ENCODE data around the gene TM9SF2.
"Not testable (repeated sequence)": the region's sequence is repeated elsewhere in the genome, so short reads cannot be mapped to it uniquely, and the experiment has no call there.

Gene TM9SF2

GRCh38 chr13:99556867-99557443 lies 55.7 kb downstream of the TM9SF2 start:
- Histone ChIP-seq H3K4me3 (no peak overlapping the region), H3K36me3 (ENCODE audit: insufficient read depth, low read length) (peaks cover 48% of the 10 kb centered on the region), H3K27ac (no peak overlapping the region), H3K9ac (ENCODE audit: insufficient read length) (no peak overlapping the region), H3K9me3 (ENCODE audit: low read depth, low read length) (no peaks in the 10 kb centered on the region)
- TF ChIP-seq POLR2AphosphoS5 (IDR thresholded peaks at IDR 0.05; ENCODE audit: borderline replicate concordance, low read depth, low read length) (no peak), FOXP2 (optimal IDR thresholded peaks at IDR 0.05; ENCODE audit: control extremely low read depth, extremely low read length, insufficient read depth) (no peak), EZH2 (IDR thresholded peaks at IDR 0.05) (no peak)
- no peak for DNase-seq (ENCODE audit: low read depth, low spot score)

GRCh38 chr13:99558570-99559180 lies 57.4 kb downstream of the TM9SF2 start:
- DNase-seq (ENCODE audit: low read depth, low spot score): no peak
- Histone ChIP-seq H3K27ac (no peak overlapping the region), H3K36me3 (ENCODE audit: insufficient read depth, low read length) (peaks cover 40% of the 10 kb centered on the region), H3K9me3 (ENCODE audit: low read depth, low read length) (no peaks in the 10 kb centered on the region), H3K4me3 (no peak overlapping the region), H3K9ac (ENCODE audit: insufficient read length) (no peak overlapping the region)
- TF ChIP-seq POLR2AphosphoS5 (IDR thresholded peaks at IDR 0.05; ENCODE audit: borderline replicate concordance, low read depth, low read length) (no peak), FOXP2 (optimal IDR thresholded peaks at IDR 0.05; ENCODE audit: control extremely low read depth, extremely low read length, insufficient read depth) (no peak), EZH2 (IDR thresholded peaks at IDR 0.05) (no peak)

GRCh38 chr13:99559560-99559959 lies 58.3 kb downstream of the TM9SF2 start:
- TF ChIP-seq POLR2AphosphoS5 (IDR thresholded peaks at IDR 0.05; ENCODE audit: borderline replicate concordance, low read depth, low read length): no peak
- Histone ChIP-seq H3K9ac (ENCODE audit: insufficient read length) (no peak overlapping the region), H3K36me3 (ENCODE audit: insufficient read depth, low read length) (peaks cover 37% of the 10 kb centered on the region), H3K27ac (no peak overlapping the region), H3K4me3 (no peak overlapping the region), H3K9me3 (ENCODE audit: low read depth, low read length) (no peaks in the 10 kb centered on the region)
- DNase-seq (ENCODE audit: low read depth, low spot score): no peak

GRCh38 chr13:99563404-99563803 lies 62.1 kb downstream of the TM9SF2 start:
- Histone ChIP-seq H3K4me3 (no peak overlapping the region), H3K36me3 (ENCODE audit: insufficient read depth, low read length) (peaks cover 16% of the 10 kb centered on the region), H3K27ac (no peak overlapping the region), H3K9me3 (ENCODE audit: low read depth, low read length) (no peaks in the 10 kb centered on the region), H3K9ac (ENCODE audit: insufficient read length) (no peak overlapping the region)
- TF ChIP-seq FOXP2 (optimal IDR thresholded peaks at IDR 0.05; ENCODE audit: control extremely low read depth, extremely low read length, insufficient read depth) (no peak), POLR2AphosphoS5 (IDR thresholded peaks at IDR 0.05; ENCODE audit: borderline replicate concordance, low read depth, low read length) (no peak), EZH2 (IDR thresholded peaks at IDR 0.05) (no peak)
- no peak for DNase-seq (ENCODE audit: low read depth, low spot score)

- Histone ChIP-seq H3K27ac (no peak overlapping the region), H3K9ac (ENCODE audit: insufficient read length) (no peak overlapping the region), H3K9me3 (ENCODE audit: low read depth, low read length) (no peaks in the 10 kb centered on the region), H3K4me3 (no peak overlapping the region), H3K36me3 (ENCODE audit: insufficient read depth, low read length) (peaks cover 16% of the 10 kb centered on the region)
- DNase-seq (ENCODE audit: low read depth, low spot score): no peak
- TF ChIP-seq POLR2AphosphoS5 (IDR thresholded peaks at IDR 0.05; ENCODE audit: borderline replicate concordance, low read depth, low read length): no peak
- no peak for TF ChIP-seq EZH2 (IDR thresholded peaks at IDR 0.05)
- no peak for TF ChIP-seq FOXP2 (optimal IDR thresholded peaks at IDR 0.05; ENCODE audit: control extremely low read depth, extremely low read length, insufficient read depth)
These were observed 63.1 kb downstream of the TM9SF2 start for GRCh38 chr13:99564386-99564785.

GRCh38 chr13:99565478-99566124 lies 64.3 kb downstream of the TM9SF2 start:
- no peak for DNase-seq (ENCODE audit: low read depth, low spot score)
- Histone ChIP-seq H3K9ac (ENCODE audit: insufficient read length) (no peak overlapping the region), H3K27ac (no peak overlapping the region), H3K36me3 (ENCODE audit: insufficient read depth, low read length) (peaks cover 13% of the 10 kb centered on the region), H3K4me3 (no peak overlapping the region), H3K9me3 (ENCODE audit: low read depth, low read length) (no peaks in the 10 kb centered on the region)
- no peak for TF ChIP-seq POLR2AphosphoS5 (IDR thresholded peaks at IDR 0.05; ENCODE audit: borderline replicate concordance, low read depth, low read length)
- no peak for TF ChIP-seq FOXP2 (optimal IDR thresholded peaks at IDR 0.05; ENCODE audit: control extremely low read depth, extremely low read length, insufficient read depth)
- TF ChIP-seq EZH2 (IDR thresholded peaks at IDR 0.05): no peak

GRCh38 chr13:99566125-99567083 lies 65.1 kb downstream of the TM9SF2 start:
- Histone ChIP-seq H3K36me3 (ENCODE audit: insufficient read depth, low read length) (peaks cover 13% of the 10 kb centered on the region), H3K27ac (no peak overlapping the region), H3K9me3 (ENCODE audit: low read depth, low read length) (no peaks in the 10 kb centered on the region), H3K9ac (ENCODE audit: insufficient read length) (no peak overlapping the region), H3K4me3 (no peak overlapping the region)
- DNase-seq (ENCODE audit: low read depth, low spot score): no peak
- TF ChIP-seq EZH2 (IDR thresholded peaks at IDR 0.05): no peak
- TF ChIP-seq FOXP2 (optimal IDR thresholded peaks at IDR 0.05; ENCODE audit: control extremely low read depth, extremely low read length, insufficient read depth): no peak
- TF ChIP-seq POLR2AphosphoS5 (IDR thresholded peaks at IDR 0.05; ENCODE audit: borderline replicate concordance, low read depth, low read length): no peak

GRCh38 chr13:99568901-99569300 lies 67.6 kb downstream of the TM9SF2 start:
- H3K27ac ChIP-seq; H3K9me3 ChIP-seq (ENCODE audit: low read depth, low read length): not testable (repeated sequence)

More at GRCh38 chr13:99568901-99569300, 67.6 kb downstream of the TM9SF2 start:
- DNase-seq (ENCODE audit: low read depth, low spot score); H3K4me3 ChIP-seq; H3K36me3 ChIP-seq (ENCODE audit: insufficient read depth, low read length); H3K9ac ChIP-seq (ENCODE audit: insufficient read length): not testable (repeated sequence)
